Pulmonary artery endothelial cell (primary cell): ENCODE measurements around the gene PHF21A. TPM values are rescaled to one million over a fixed set of nuclear protein-coding genes. Genes with fewer than 3 reads are reported as not detected.

Experiments
- DNase-seq: peaks from one replicate; pipeline ENCODE4 v3.0.0-alpha.2; 2011; ENCODE audit warnings: low read depth, low spot score
- total RNA-seq: library from RNA; depleted of rRNA; stranded (reverse); fragments of >200 nt; gene quantifications from 2 replicates; pipeline ENCODE4 v1.2.3, GENCODE V29; 2014

Gene PHF21A
- total RNA-seq, 1 donor from 2014 or later, result 5.4 TPM

DNA sequence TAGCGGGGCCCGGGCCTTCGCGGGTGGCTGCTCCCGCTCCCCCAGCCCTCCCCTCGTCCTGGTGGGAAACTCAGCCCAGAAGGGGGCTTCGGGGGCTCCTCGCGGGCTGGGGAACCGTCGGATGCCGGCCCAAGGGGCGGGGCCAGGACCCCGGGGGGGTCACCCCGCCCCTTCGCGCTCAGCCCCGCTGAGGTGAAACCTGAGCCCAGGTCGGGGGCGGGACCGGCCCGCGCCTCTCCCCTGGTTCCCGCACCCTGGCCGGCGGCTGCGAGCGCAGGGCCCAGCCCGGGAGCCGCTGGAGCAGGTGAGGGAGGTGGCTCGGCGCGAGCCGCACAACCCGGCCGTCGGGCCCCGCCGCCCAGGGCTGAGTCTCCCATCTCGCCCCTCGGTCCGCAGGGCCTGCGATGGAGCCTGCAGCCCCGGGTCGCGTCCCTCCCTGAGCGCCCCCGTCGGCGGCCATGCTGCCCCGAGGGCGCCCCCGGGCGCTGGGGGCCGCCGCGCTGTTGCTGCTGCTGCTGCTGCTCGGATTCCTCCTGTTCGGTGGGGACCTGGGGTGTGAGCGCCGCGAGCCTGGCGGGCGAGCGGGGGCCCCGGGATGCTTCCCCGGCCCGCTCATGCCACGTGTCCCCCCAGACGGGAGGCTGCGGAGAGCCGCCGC, 198.7 kb downstream of the PHF21A start, which contains the start of gene LARGE2:
TSS of gene LARGE2 (plus strand) at position 232 of the 658 bp plus-strand sequence. CDS start at position 459, 227 bp downstream.
- no peak for DNase-seq

DNA sequence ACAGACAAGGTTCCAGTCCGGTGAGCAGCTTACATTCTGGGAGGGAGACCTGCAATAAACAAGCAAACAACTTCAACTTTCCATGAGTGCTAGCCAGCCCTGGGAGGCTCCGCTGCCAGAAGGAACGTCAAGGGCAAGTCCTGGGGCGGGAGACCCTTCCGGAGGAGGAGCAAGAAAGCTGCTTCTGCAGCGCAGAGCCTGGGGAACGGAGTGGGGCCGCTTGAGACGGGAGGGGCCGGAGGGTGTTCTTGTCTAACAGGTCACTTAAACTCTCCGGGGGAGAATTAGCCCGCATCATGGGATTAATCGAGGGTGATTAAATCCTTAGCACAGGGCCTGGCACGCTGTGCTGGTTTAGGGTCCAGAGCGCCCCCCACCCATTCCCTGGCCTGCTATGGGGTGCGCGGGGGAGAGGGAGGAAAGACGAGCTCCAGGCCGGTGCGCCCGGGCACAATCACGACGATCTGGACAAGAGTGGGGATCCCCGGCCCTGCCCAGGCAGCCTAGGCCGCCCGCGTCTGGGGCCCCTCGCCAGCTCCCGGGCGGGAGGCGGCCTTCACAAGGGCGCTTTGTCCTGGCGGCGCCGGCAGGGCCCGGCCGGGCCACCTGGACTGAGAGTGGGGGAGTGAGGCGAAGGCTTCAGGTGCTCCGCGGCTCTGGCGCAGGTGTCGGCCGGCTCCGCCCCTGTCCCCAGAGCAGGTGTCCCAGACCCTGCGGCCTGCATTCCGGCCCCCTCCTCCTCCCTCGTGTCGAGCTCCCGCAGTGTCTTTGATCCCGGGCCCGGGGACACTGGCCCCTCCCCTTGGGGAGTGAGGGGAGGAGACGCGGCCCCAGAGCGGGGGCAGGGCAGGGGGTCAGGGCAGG, 199.5 kb downstream of the PHF21A start:
- DNase-seq, result no peak

DNA sequence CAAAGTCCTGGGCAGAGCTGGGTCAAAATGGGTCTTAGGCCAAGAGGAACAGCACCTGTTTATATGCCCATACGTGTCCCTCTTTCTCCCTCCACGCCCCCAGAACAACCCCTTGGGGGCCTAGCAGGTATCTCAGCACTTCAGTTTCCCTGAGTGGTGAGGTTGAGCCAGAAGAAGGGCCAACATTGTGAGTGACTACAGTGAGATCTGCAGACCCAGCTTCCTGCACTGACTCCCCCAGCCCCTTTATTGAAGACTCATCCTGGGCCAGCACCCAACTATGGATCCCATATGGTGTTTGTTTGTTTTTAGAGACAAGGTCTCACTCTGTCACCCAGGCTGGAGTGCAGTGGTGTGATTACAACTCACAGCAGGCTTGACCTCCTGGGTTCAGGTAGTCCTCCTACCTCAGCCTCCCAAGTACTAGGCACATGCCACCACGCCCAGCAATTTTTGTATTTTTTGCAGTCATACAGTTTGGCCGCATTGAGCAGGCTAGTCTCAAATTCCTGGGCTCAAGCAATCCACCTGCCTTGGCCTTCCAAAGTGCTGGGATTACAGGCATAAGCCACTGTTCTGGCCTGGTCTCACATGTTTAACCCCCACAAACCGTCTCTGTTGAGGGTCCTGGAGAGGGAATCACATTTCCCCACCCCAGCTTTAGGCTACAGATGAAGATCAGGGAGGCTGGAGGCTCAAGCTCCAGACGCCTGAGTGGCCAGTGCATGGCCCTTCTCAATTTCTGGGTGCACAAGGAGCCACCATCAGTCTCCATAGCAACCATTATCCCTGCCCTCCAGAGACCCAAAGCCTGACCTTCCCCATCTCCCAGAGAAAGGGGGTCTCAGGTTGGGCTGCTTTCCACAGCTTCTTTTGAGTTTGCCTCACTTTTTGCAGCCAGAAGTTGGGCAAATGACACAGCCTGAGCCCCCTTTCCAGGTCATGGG, 200.4 kb downstream of the PHF21A start:
- no peak for DNase-seq

DNA sequence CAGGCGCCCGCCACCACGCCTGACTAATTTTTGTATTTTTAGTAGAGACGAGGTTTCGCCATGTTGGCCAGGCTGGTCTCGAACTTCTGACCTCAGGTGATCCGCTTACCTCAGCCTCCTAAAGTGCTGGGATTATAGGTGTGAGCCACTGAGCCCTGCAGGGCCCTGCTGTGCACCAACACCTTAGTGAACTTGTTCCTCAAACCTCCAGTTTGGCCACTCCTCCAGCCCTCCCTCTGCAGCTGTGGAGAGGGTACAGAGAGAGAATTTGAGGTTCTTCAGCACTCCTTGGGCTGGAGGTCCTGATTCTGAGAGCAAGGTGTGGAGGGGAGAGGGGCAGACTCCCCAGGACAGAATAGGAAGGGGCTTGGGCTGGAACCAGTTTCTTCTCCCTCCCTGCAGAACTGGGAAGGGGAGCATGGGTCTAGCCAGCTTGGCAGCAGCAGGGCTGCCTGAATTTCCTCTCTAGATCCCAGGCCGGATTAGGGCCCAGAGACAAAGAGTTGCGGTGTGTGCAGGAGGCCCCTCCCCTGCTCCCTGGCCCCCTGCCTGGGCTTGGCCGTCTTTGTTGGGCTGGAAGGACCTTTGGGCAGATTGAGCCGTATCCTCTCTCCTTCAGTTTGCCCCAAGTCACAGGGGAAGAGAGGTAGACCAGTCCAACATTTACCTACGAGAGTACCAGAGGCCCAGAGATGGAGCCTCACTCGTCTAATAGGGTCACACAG, 201.3 kb downstream of the PHF21A start:
- no peak for DNase-seq

DNA sequence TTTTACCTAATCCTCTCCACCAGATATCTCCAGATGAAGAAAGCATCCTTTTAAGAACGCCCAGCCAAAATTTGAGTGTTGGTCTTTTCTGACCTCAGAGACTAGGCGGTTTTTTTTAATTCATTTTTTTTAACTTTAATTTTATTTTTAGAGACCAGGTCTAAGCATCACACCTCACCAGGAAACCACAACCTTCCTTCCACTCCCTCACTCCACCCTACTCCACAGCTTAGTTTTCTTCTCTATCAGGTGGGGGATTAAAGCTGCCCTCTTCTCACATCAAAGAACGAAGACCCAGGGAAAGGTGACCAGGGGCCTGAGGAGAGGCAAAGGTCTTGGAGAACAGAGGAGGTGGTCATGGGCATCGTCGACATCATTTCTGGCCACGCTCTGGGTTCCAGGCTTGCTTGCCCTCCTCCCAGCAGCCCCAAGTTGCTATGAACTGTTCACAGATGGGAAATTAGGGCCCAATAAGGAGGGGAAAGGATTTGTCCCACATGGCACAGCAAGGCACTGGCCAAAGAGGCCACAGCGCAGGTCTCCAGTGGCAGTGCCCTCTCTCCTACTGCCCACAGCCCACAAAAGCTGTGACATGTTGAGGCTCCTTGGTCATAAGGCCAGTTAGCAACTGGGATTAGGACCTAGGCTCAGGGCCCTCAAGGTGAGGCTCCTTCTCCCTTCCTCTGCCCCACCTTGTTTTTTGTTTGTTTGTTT, 202.1 kb downstream of the PHF21A start:
- no peak for DNase-seq

DNA sequence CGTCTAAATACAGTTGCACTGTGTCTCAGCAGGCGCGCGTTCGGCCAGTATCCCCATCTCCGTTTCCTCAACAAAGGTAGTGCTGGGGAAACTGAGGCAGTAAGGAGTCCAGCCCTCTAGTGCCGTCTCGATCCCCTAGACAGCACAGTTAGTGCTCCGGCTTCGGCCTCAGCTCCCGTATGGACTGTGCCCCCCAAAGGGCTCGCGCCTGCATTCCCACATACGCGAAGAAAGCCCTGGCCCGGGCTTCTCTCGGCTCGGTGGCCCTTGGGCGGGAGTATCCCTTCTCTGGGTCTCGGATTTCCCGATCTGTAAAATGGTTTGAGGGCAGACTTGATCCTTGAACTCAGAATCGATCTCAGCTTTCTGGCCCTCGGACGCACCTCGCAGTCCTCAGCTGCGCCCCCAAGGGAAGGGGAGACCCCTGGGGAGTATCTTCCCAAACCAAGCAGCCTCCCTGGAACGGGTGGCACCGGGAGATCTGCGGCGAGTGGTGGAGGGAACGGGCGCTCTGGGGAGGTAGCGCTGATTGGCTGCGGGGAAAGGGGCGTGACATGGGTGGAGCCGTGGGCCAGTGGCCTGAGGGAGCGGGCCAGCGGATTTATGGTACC, 202.8 kb downstream of the PHF21A start:
- peak; percentile 30 for DNase-seq

DNA sequence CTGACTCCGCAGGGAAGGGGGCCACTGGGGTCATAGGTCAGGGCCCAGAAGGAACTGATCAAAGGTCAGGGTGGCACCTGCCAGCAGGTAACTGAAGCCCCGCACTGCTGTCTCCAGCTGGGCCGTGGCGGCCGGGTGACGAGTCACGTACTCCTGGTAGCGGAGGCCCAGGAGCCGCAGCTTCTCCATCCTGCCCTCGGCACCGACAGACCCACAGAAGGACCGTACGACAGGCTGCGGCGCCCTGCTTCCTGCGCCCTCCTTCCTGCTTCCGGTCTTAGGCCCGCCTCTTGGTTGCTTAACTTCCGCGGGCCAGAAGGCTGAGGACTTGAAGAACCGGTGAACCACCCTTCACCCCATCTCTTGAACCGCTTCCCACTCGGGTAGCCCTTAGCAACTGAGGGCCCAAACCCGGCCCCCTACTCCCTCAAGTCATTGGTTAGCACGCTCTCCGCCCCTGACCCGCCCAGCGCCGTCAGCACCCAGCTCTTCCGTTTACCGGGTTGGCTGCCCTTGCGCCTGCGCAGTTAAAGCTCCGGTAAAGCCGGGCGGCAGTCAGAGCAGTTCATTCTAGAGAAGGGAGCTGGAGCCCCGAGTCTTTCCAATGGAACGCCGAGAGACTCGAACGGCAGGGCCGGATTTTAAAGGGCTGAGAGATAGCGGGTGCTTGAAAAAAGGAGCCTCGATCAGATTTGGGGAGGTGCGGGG, 203.5 kb downstream of the PHF21A start, which contains the start of gene PEX16:
TSS of gene PEX16 (minus strand) at position 255 of the 708 bp plus-strand sequence. CDS start at position 189, 66 bp downstream.
- peak; percentile 98 for DNase-seq

DNA sequence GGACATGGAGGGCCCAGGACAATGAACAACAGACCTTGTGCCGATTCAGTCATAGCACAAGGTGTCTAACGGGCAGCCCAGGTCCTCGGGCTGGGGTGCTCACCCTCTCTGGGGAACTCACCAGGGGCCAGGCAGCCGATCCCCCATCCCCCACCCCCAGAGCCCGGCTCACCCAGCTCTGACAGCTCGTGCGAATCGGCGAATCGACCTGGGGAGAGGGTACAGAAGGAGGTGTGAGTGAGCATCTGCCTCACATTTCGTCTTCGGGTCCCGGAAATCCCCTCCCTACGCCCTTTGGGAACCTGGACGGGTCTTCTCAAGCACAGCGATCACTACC, 204.0 kb downstream of the PHF21A start:
- no peak for DNase-seq

DNA sequence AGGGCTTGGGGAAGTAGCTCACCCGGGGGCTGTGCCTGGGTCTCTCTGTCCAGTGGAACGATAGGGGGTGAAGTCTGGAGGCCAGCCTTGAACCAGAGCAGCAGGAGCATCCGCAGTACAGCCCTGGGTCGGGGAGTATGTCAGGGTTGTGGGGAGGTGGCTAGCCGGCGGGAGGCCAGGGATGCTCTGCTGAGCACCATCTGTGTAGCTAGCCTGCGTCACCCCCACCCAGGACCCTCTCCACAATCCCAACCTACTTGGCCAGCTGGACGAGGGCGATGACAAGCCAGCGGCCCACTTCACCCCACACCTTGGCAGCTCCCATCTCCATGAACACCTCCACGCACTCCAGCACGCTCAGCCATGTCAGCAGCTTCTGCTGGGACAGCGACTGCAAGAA, 205.8 kb downstream of the PHF21A start:
- no peak for DNase-seq

DNA sequence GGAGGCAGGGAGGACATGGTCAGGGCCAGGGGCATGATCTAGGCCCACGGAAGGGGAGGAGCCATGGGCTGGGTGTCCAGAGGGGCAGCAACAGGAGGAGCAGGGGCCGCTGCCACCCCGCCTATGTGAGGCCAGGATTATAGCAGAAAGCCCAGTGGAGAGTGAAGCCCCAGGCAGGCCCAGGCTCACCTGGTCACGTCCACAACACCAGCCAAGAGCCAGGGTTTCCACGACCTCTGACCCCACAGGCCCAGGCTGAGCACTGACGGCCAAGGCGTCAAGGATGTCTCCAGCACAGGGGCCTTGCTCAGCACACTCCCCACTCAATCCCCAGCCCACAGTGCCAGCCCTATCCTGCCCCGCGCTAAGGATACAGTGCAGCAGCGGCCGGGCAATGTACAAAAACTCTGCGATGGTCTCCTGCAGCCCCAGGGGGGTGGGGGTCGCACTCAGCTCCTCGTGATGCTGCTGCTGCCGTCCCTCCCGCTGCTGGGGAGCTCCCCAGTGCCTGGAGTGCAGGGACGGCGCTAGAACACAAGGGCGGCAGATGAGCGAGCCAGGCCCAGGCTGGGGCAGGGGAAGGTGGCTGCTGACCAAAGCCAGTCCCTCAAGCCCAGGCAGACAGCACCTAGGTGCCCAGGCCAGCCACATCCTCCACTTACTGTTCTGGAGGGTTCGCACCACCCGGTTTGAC, 207.2 kb downstream of the PHF21A start:
- DNase-seq, result no peak

DNA sequence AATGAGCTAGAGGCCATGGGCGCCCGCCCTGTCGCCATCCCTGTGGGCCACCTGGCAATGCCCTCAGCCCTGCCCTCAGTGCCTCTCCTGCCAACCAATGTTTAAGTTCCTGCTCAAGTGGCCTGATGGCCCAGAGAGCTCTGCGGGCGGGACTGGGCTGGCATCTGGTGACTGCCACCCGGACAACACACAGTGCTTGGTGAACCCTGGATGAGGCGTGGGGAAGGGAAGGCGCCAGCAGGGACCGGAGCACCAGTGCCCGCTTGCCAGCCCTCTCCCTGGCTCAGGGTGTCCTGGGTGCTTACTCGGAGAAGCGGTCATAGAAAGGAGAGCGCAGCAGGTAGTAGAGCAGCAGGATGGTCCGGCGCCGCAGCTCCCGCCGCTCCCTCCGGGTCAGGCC, 207.7 kb downstream of the PHF21A start:
- no peak for DNase-seq

DNA sequence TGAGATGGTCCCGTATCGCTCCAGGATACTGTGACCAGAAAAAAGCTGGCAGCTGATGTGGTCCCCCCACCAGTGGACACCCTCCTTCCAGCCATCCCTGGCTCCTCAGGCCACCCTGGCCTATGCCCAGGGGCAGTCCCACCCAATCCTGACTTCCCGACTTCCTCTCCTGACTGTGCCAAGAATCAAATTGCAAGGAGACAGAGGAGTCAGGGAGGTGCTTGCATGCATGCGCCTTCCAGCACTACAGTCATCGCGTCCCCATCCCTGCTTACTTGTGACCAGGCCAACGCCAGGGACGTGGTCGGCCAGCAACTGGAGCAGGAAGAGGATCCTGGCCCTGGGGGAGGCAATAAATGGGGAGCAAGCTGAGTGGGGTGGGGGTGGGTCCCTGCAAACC, 210.6 kb downstream of the PHF21A start:
- no peak for DNase-seq

DNA sequence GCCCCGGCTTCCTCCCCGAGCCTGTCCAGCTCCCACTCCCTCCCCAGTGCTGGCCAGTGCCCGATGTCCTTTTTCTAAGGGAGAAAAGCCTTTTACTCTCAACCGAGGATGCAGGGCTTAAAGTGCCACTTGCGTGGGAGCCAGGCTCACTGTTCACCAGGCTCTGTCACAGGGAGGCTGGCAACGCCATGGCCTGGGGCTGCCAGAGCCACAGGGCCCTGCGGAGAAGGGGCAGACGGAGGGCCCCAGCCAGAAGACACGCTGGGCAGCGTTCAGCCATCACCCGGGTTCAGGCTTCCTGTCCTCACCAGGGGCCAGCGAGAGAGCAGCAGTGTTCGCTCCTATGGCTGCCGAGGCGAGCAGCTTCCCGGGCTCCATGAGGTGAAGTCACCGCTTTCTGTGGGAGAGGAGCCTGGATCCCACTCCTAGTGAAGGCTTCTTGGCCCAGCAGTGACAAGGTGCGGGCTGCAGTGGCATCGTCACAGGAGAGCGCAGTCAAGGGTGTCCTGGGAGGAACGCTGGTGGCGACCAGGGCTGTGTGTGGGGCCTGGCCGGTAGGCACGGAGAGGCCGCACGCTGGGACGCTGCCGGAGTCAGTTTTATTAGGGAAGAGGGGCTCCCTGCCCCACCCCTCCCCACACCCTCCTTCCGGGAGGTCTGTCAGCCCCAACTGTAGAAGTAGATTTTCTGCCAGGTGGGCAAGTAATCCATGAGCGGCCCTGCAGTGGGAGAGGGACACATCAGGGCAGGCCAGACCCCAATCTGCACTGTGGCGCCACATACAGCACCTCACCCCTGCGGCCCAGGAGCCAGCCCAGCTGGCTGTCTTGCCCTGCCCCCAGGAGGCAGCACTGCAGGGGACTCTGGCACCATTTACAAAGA, 211.4 kb downstream of the PHF21A start:
- no peak for DNase-seq

DNA sequence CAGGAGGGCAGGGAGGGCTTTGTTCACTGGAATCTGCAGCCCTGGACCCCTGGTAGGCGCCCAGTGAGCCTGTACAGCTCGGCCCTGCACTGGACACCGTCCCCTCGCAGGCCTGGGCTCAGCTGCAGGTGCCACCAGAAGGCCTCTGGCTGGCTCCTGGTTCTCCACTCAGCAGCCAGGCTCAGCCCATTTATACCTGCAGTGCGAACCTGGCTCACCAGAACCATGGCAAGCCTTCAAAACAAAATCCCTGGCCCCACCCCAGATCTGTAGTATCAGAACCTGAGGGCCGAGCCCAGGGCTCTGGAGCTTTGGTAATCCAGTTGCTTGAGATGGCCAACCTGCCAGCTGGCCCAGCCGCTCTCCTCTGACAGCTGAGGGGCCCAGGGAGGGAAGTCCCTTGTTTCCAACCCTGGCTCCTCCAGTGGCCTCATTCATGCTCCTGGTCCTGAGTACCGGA, 213.3 kb downstream of the PHF21A start:
- no peak for DNase-seq

DNA sequence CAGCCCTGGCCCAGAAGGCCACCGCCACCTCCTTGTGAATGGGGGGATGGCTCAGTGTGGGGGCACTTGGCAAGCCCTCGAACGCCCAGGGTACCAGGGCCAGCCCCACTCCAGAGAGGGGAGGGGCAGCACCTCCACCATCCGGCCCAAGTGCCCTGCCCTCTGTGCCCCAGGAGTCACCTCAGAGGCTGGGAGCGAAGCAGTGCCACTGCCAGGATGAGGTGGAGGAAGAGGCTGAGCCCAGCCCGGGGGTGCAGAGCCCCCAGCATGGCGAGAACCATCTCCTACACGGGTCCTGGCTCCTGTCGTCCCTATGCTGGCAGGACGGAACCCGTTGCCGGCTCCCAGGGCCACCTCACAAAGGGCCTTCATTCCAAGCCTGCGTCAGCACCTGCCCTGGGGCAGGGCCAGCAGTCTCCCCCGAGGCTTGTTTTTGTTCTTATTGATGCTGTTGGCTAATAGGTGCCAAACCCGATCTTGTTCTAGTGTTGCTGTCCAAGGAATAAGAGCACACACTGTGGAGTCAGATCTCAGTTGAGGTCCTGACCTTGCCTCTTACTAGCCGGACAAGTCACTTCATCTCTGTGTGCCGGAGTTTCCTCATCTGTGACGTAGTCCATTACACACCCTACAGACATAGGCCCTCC, 214.2 kb downstream of the PHF21A start, which contains the start of gene FREY1:
TSS of gene FREY1 (minus strand) at position 307 of the 647 bp plus-strand sequence. CDS start at position 281, 26 bp downstream.
- no peak for DNase-seq

DNA sequence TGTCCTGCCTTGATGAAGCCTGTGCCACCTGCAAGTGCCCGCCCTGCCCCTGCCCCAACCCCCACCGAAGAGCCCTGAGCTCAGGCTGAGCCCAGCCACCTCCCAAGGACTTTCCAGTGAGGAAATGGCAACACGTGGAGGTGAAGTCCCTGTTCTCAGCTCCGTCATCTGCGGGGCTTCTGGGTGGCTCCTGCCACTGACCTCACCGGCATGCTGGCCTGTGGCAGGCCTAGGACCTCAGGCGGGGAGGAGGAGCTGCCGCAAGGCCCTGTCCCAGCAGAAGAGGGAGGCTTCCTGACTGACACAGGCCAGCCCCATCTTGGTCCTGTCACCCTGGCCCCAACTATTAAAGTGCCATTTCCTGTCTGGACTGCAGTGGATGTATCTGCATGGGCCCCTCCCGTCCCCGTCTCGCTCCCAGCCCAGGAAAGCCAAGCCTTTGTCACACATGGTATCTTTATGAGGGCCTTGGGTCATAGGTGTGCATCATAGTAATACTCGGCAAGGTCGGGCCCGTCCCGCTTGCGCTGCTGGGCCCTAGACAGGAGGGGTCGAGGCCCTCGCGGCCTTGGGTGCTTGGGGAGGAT, 215.1 kb downstream of the PHF21A start:
- DNase-seq, result no peak
